ENCODE measurements around the gene PLXNA4.

DNA sequence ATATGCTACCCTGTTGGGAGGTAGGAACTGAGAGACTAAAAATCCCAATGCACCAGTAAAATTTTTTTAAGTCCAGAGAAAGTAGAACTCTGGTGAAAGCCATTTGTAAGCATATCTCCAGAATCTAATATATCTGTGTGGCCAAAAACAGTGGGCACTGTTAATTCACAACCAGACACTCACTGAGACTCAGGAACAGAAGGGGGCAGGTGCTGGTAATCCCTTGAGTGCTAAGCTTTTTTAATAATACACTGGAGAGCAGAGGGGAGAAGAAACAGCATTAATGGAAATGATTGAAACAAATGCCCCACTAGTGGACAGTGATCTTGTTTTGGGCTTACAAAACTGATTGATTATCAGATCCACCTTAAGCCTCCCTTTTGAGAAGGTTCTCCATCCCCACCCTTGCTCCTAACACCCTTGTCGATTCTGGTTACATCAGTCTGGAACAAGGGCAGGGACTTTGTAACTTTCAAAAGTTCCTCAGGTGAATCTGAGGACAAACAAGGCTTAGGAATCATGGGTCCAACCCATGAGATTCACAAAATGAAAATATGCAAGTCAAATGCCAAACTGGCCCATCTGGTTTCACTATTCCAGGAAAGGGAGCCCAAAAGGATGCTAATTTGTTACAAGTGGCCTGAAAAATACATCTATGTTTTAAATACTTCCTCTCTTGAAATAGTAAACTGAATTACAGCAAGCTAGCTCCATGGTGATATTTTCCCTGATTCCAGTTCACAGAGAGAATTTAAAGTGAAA is 29.7 kb downstream of the PLXNA4 start:
- TF ChIP-seq CTCF (IDR thresholded peaks at IDR 0.05): no peak
- TF ChIP-seq POLR2A (IDR thresholded peaks at IDR 0.05): no peak

Measured in body of pancreas (tissue), 4 donors.